PC-9 (cell line): Measurements from ENCODE around the gene NFKBIZ. TPM values are rescaled to one million over a fixed set of nuclear protein-coding genes. Genes with fewer than 3 reads are reported as not detected.
A peak's percentile ranks its signal among the peaks of the same experiment; 100 is the strongest.

Source experiments
- BruUV-seq: library from RNA; stranded (reverse); fragments of 400-500 nt; replicated peaks from 2 replicates; lab custom pipeline; 2021; lab: Mats Ljungman, UMichigan
- CTCF ChIA-PET: fragments of 300-600 bp; sonication (Branson Sonifier 250); formaldehyde crosslinking; loops from one replicate; lab custom pipeline; 2022; ENCODE audit warnings: antibody characterized with exemption; lab: Charles Lee
- POLR2A ChIA-PET: fragments of 300-600 bp; sonication (Branson Sonifier 250); formaldehyde crosslinking; loops from one replicate; lab custom pipeline; 2022; ENCODE audit warnings: antibody characterized with exemption; ENCODE audit not compliant: unreplicated experiment; lab: Charles Lee
- DNase-seq, 2 experiments: peaks; one replicate each; pipeline versions ENCODE4 v3.0.0 to v3.0.0-alpha.2; 2015 to 2022; ENCODE audit warnings: mixed read lengths in 1 of 2
- H2AFZ ChIP-seq: fragments of 200-600 bp; sonication (generic); 2 replicates; pipeline ENCODE4 v1.8.1; 2017; ENCODE audit warnings: antibody characterized with exemption
- H3F3A ChIP-seq: fragments of 200-600 bp; sonication (generic); 2 replicates; pipeline ENCODE4 v1.8.1; 2017; ENCODE audit warnings: antibody characterized with exemption, mild to moderate bottlenecking, low read depth; ENCODE audit not compliant: insufficient read depth
- H3K27ac ChIP-seq: fragments of 200-600 bp; sonication (generic); 2 replicates; pipeline ENCODE4 v1.6.1; 2016; ENCODE audit warnings: mixed run types
- H3K27me3 ChIP-seq: fragments of 200-600 bp; sonication (generic); 2 replicates; pipeline ENCODE4 v1.6.1; 2016; ENCODE audit warnings: low read depth, mixed run types; ENCODE audit not compliant: insufficient read depth
- H3K36me3 ChIP-seq: fragments of 200-600 bp; sonication (generic); 2 replicates; pipeline ENCODE4 v1.6.1; 2016; ENCODE audit warnings: low read depth, mixed run types
- H3K4me1 ChIP-seq: fragments of 200-600 bp; sonication (generic); replicated peaks from 2 replicates; pipeline ENCODE4 v1.6.1; 2016; ENCODE audit warnings: mixed run types; ENCODE audit not compliant: insufficient read depth
- H3K4me2 ChIP-seq: fragments of 200-600 bp; sonication (generic); 2 replicates; pipeline ENCODE4 v1.6.1; 2017; ENCODE audit warnings: mixed run types
- H3K4me3 ChIP-seq: fragments of 200-600 bp; sonication (generic); 2 replicates; pipeline ENCODE4 v1.6.1; 2016; ENCODE audit warnings: mixed run types
- H3K79me2 ChIP-seq: fragments of 200-600 bp; sonication (generic); 2 replicates; pipeline ENCODE4 v1.6.1; 2017; ENCODE audit warnings: low read depth, mixed run types
- H3K9me2 ChIP-seq: fragments of 200-600 bp; sonication (generic); 2 replicates; pipeline ENCODE4 v1.8.1; 2017; ENCODE audit warnings: mild to moderate bottlenecking; ENCODE audit not compliant: insufficient read depth
- H3K9me3 ChIP-seq: fragments of 200-600 bp; sonication (generic); 2 replicates; pipeline ENCODE4 v1.8.1; 2016; ENCODE audit warnings: low read depth; ENCODE audit not compliant: insufficient read depth
- H4K20me1 ChIP-seq: fragments of 200-600 bp; sonication (generic); 2 replicates; pipeline ENCODE4 v1.8.1; 2017; ENCODE audit not compliant: insufficient read depth
- EZH2 ChIP-seq: fragments of 200-600 bp; sonication (generic); IDR thresholded peaks from 2 replicates; pipeline ENCODE4 v1.8.0; 2017; ENCODE audit warnings: antibody characterized with exemption, low read depth
- intact Hi-C: fragments of 100-400 bp; cut with micrococcal nuclease; formaldehyde crosslinking; loops from one replicate; pipeline ENCODE4 v1.10.0; 2022; ENCODE audit not compliant: unreplicated experiment
- total RNA-seq: library from RNA; stranded (reverse); gene quantifications from 2 replicates; pipeline ENCODE4 v1.2.3, GENCODE V29; 2021
- TF ChIP-seq, protein P1 (sequence below): fragments of 200-600 bp; sonication (generic); conservative IDR thresholded peaks from 2 replicates; pipeline ENCODE4 v1.6.1; 2017; ENCODE audit warnings: mixed run types, antibody characterized with exemption, mild to moderate bottlenecking, moderate library complexity

The NFKBIZ gene
- total RNA-seq, 1 experiment from 2014 or later = 44.9 TPM

DNA sequence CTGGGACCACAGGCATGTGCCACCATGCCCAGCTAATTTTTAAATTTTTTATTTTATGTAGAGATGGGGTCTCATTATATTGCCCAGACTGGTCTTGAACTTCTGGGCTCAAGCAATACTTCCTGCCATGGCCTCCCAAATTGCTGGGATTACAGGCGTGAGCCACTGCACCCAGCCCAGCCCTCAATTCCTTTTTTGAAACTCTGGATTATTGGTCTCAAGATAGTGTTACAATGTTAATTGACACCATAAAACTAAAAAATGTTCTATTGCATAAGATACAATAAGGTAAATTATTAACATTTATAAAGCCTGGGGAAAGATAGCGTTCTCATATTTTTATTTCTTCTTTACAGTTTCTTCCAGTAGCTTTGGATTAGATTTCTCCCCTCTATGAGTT lies 3.9 kb upstream of the NFKBIZ start:
- peaks cover 11% of the 10 kb centered on the region for H3K4me1 ChIP-seq
- no peaks in the 10 kb centered on the region for H3K36me3 ChIP-seq
- no peak for DNase-seq
- H2AFZ ChIP-seq = no peak overlapping the region
- no TSS peak for BruUV-seq
- no peak overlapping the region for H3K27ac ChIP-seq
- TF ChIP-seq EZH2 = no peak
- TF ChIP-seq, protein P1, sequence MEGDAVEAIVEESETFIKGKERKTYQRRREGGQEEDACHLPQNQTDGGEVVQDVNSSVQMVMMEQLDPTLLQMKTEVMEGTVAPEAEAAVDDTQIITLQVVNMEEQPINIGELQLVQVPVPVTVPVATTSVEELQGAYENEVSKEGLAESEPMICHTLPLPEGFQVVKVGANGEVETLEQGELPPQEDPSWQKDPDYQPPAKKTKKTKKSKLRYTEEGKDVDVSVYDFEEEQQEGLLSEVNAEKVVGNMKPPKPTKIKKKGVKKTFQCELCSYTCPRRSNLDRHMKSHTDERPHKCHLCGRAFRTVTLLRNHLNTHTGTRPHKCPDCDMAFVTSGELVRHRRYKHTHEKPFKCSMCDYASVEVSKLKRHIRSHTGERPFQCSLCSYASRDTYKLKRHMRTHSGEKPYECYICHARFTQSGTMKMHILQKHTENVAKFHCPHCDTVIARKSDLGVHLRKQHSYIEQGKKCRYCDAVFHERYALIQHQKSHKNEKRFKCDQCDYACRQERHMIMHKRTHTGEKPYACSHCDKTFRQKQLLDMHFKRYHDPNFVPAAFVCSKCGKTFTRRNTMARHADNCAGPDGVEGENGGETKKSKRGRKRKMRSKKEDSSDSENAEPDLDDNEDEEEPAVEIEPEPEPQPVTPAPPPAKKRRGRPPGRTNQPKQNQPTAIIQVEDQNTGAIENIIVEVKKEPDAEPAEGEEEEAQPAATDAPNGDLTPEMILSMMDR = no peak
- no peaks in the 10 kb centered on the region for H3K27me3 ChIP-seq
- no peaks in the 10 kb centered on the region for H3K9me3 ChIP-seq
- peaks cover 7% of the 10 kb centered on the region for H3K79me2 ChIP-seq
- no peak overlapping the region for H3K4me3 ChIP-seq
- intact Hi-C loops = loop anchor here (5.0 kb wide), 1 partner anchor 168 kb away; the partner anchor contains the start of gene ZBTB11
- ChIA-PET POLR2A (no interaction called here), CTCF (no interaction called here)
- no peaks in the 10 kb centered on the region for H4K20me1 ChIP-seq
- H3K9me2 ChIP-seq = no peaks in the 10 kb centered on the region
- no peak overlapping the region for H3K4me2 ChIP-seq
- peaks cover 14% of the 10 kb centered on the region for H3F3A ChIP-seq

DNA sequence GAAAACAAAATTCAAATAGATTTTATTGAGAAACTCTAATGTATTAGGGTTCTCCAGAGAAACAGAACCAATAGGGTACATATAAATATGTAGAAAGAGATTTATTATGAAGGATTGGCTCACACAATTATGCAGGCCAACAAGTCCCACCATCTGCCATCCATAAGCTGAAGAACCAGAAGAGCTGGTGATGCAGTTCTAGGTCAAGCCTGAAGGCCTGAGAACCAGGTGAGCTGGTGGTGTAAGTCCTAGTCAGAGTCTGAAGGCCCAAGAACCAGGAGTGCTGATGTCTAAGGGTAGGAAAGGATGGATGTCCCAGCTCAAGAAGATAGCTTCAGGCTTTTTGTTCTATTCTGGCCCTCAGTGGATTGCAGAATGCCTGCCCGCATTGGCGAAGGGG lies 2.6 kb upstream of the NFKBIZ start:
- peaks cover 14% of the 10 kb centered on the region for H3F3A ChIP-seq
- ChIA-PET CTCF (no interaction called here), POLR2A (interaction anchor here (0.6 kb wide), 1 partner anchor 19 kb away, joined by 3 read pairs; no protein-coding TSS in a partner anchor)
- BruUV-seq = no TSS peak
- H2AFZ ChIP-seq = no peak overlapping the region
- 0 out of 2 replicates have a peak, but pooled peaks cover 6% of the 10 kb centered on the region for H3K36me3 ChIP-seq
- H3K79me2 ChIP-seq = peaks cover 20% of the 10 kb centered on the region
- no peaks in the 10 kb centered on the region for H3K9me3 ChIP-seq
- peaks cover 10% of the 10 kb centered on the region; the same call in 1 of the 2 replicates for H4K20me1 ChIP-seq
- H3K4me3 ChIP-seq = no peak overlapping the region
- TF ChIP-seq, protein P1 = no peak
- no peak for TF ChIP-seq EZH2
- DNase-seq = peak in 1 of 2 experiments; percentile 61
- intact Hi-C loops = loop anchor here (5.0 kb wide), 1 partner anchor 169 kb away; the partner anchor contains the start of gene ZBTB11
- H3K27me3 ChIP-seq = no peaks in the 10 kb centered on the region
- H3K4me2 ChIP-seq = no peak overlapping the region
- no peaks in the 10 kb centered on the region for H3K9me2 ChIP-seq
- no peak overlapping the region for H3K27ac ChIP-seq
- peaks cover 21% of the 10 kb centered on the region for H3K4me1 ChIP-seq

DNA sequence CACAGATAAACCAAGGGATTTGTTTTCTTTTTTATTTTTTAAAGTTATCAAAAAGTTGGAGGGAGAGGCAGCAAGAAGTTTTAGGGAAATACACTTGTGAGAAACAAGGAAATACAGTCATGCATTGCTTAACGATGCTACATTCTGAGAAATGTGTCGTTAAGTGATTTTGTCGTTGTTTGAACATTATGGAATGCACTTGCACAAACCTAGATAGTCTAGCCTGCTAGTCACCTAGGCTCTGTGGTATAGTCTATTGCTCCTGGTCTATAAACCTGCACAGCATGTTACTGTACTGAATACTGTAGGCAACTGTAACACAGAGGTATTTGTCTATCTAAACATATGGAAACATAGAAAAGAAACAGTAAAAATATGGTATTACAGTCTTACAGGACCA lies 2.0 kb upstream of the NFKBIZ start:
- peaks cover 14% of the 10 kb centered on the region for H3F3A ChIP-seq
- H3K4me2 ChIP-seq = no peak overlapping the region
- no peak overlapping the region for H2AFZ ChIP-seq
- peaks cover 24% of the 10 kb centered on the region for H3K4me1 ChIP-seq
- POLR2A ChIA-PET = interaction anchor here (0.6 kb wide), 1 partner anchor 20 kb away, joined by 3 read pairs; no protein-coding TSS in a partner anchor
- peaks cover 26% of the 10 kb centered on the region for H3K79me2 ChIP-seq
- no TSS peak for BruUV-seq
- H3K9me2 ChIP-seq = peaks cover 4% of the 10 kb centered on the region; the same call in 1 of the 2 replicates
- peak in 1 of 2 experiments; percentile 52 for DNase-seq
- peaks cover 10% of the 10 kb centered on the region; the same call in 1 of the 2 replicates for H4K20me1 ChIP-seq
- no peaks in the 10 kb centered on the region for H3K27me3 ChIP-seq
- H3K9me3 ChIP-seq = no peaks in the 10 kb centered on the region
- CTCF ChIA-PET = no interaction called here
- no peak overlapping the region for H3K27ac ChIP-seq
- TF ChIP-seq EZH2 = no peak
- TF ChIP-seq, protein P1 = no peak
- H3K4me3 ChIP-seq = no peak overlapping the region
- H3K36me3 ChIP-seq = peaks cover 12% of the 10 kb centered on the region; the same call in 1 of the 2 replicates
- intact Hi-C loops = loop anchor here (5.0 kb wide), 1 partner anchor 170 kb away; the partner anchor contains the start of gene ZBTB11
